DOHH2 (cell line): ENCODE results near the gene PTP4A2.

Source experiments
- EZH2phosphoT487 ChIP-seq: fragments of 200-600 bp; sonication (generic); IDR thresholded peaks from 2 replicates; pipeline ENCODE4 v1.6.1; 2017; ENCODE audit warnings: borderline replicate concordance, mild to moderate bottlenecking, antibody characterized with exemption, low read length, moderate library complexity, mixed read lengths
- TF ChIP-seq, protein P1 (sequence below): fragments of 200-600 bp; sonication (generic); IDR thresholded peaks from one replicate; pipeline ENCODE4 v1.5.1; 2014; ENCODE audit warnings: antibody characterized with exemption, mild to moderate bottlenecking, low read depth, low read length; ENCODE audit not compliant: poor library complexity, severe bottlenecking

- TF ChIP-seq, protein P1, sequence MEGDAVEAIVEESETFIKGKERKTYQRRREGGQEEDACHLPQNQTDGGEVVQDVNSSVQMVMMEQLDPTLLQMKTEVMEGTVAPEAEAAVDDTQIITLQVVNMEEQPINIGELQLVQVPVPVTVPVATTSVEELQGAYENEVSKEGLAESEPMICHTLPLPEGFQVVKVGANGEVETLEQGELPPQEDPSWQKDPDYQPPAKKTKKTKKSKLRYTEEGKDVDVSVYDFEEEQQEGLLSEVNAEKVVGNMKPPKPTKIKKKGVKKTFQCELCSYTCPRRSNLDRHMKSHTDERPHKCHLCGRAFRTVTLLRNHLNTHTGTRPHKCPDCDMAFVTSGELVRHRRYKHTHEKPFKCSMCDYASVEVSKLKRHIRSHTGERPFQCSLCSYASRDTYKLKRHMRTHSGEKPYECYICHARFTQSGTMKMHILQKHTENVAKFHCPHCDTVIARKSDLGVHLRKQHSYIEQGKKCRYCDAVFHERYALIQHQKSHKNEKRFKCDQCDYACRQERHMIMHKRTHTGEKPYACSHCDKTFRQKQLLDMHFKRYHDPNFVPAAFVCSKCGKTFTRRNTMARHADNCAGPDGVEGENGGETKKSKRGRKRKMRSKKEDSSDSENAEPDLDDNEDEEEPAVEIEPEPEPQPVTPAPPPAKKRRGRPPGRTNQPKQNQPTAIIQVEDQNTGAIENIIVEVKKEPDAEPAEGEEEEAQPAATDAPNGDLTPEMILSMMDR = no peak
- no peak for TF ChIP-seq EZH2phosphoT487
Observed at GRCh38 chr1:31909691-31910090, 28.5 kb downstream of the PTP4A2 start.
